B cell (primary cell): ENCODE data around the gene PDE6B. TPM values are rescaled to one million over a fixed set of nuclear protein-coding genes. Genes with fewer than 3 reads are reported as not detected.

Experiments used
- ATAC-seq: fragments of 200-7000 bp; cut with Tn5 transposase; one replicate; pipeline ENCODE4 v1.10.0; 2021; ENCODE audit warnings: low read depth, mild to moderate bottlenecking, moderate number of reproducible peaks, moderate library complexity
- CTCF ChIA-PET: fragments of 350-600 bp; sonication (Branson Sonifier 250); formaldehyde crosslinking; loops from one replicate; lab custom pipeline; 2021; ENCODE audit warnings: antibody characterized with exemption, inconsistent platforms; lab: Charles Lee
- POLR2A ChIA-PET: fragments of 350-600 bp; sonication (Branson Sonifier 250); formaldehyde crosslinking; loops from one replicate; lab custom pipeline; 2021; ENCODE audit warnings: antibody characterized with exemption; lab: Charles Lee
- DNase-seq: peaks from one replicate; pipeline ENCODE4 v3.0.0; 2013
- H2AFZ ChIP-seq: 2 replicates; pipeline ENCODE4 v1.6.1; 2012; ENCODE audit warnings: mild to moderate bottlenecking, low read depth, low read length; ENCODE audit not compliant: insufficient read depth, poor library complexity, severe bottlenecking
- H3K27ac ChIP-seq, 2 donors: 1 replicate in 1 of 2; 2 replicates in 1 of 2; pipeline ENCODE4 v1.5.1; 2012 to 2013; ENCODE audit warnings: low read length in 2 of 2, mild to moderate bottlenecking in 2 of 2, moderate library complexity in 1 of 2
- H3K27me3 ChIP-seq, 4 experiments: fragments of 200-600 bp in 1 of 4; sonication (generic) in 1 of 4; replicated peaks in 1 of 4; 1 replicate in 2 of 4; 2 replicates in 2 of 4; pipeline versions ENCODE4 v1.6.1 to v1.7.0; 2013 to 2016; ENCODE audit warnings: low read length in 3 of 4, mild to moderate bottlenecking in 2 of 4, mixed read lengths in 1 of 4, moderate library complexity in 1 of 4; ENCODE audit not compliant: insufficient read depth in 4 of 4, control insufficient read depth in 3 of 4; ENCODE audit errors: control extremely low read depth in 1 of 4
- H3K36me3 ChIP-seq, 2 experiments: replicated peaks in 1 of 2; 1 replicate in 1 of 2; 2 replicates in 1 of 2; pipeline versions ENCODE4 v1.6.1 to v1.7.1; 2013; ENCODE audit warnings: low read length in 1 of 2; ENCODE audit not compliant: insufficient read depth in 2 of 2, control insufficient read depth in 1 of 2; ENCODE audit errors: control extremely low read depth in 1 of 2, extremely low read depth in 1 of 2
- H3K4me1 ChIP-seq, 2 donors: fragments of 200-600 bp in 1 of 2; sonication (generic) in 1 of 2; 1 replicate in 1 of 2; 2 replicates in 1 of 2; pipeline versions ENCODE4 v1.5.1 to v1.6.1; 2013 to 2017; ENCODE audit warnings: low read length in 2 of 2; ENCODE audit not compliant: control insufficient read depth in 2 of 2, insufficient read depth in 2 of 2
- H3K4me2 ChIP-seq: replicated peaks from 2 replicates; pipeline ENCODE3; 2012; ENCODE audit warnings: mild to moderate bottlenecking, low read depth, low read length; ENCODE audit not compliant: poor library complexity, severe bottlenecking
- H3K4me3 ChIP-seq, 5 experiments: fragments of 200-600 bp in 1 of 5; sonication (generic) in 1 of 5; 1 replicate in 3 of 5; 2 replicates in 2 of 5; pipeline versions ENCODE4 v1.5.1 to v1.7.0; 2011 to 2016; ENCODE audit warnings: low read length in 4 of 5, mild to moderate bottlenecking in 4 of 5, low read depth in 2 of 5, control low read depth in 1 of 5, moderate library complexity in 1 of 5; ENCODE audit not compliant: insufficient read depth in 1 of 5; ENCODE audit errors: control extremely low read depth in 1 of 5, extremely low read depth in 1 of 5
- H3K79me2 ChIP-seq: fragments of 200-600 bp; sonication (generic); one replicate; pipeline ENCODE4 v1.6.0; 2016; ENCODE audit warnings: low read length; ENCODE audit not compliant: control insufficient read depth, insufficient read depth
- H3K9ac ChIP-seq: fragments of 200-600 bp; sonication (generic); 2 replicates; pipeline ENCODE4 v1.6.1; 2017; ENCODE audit warnings: mild to moderate bottlenecking, low read length, moderate library complexity
- H3K9me3 ChIP-seq, 3 donors: one replicate each; pipeline versions ENCODE4 v1.6.1 to v1.7.1; 2013; ENCODE audit warnings: low read length in 2 of 3; ENCODE audit not compliant: control insufficient read depth in 2 of 3, insufficient read depth in 1 of 3; ENCODE audit errors: control extremely low read depth in 1 of 3
- H4K20me1 ChIP-seq: 2 replicates; pipeline ENCODE4 v1.6.0; 2012; ENCODE audit warnings: mild to moderate bottlenecking, low read length; ENCODE audit not compliant: insufficient read depth, control insufficient read depth, poor library complexity, severe bottlenecking
- H3K27ac Mint-ChIP-seq: one replicate; pipeline ENCODE4 v1.8.0; 2021; ENCODE audit warnings: mixed read lengths
- H3K27me3 Mint-ChIP-seq: one replicate; pipeline ENCODE4 v1.8.0; 2021; ENCODE audit warnings: mixed read lengths
- H3K4me1 Mint-ChIP-seq: one replicate; pipeline ENCODE4 v1.8.0; 2021; ENCODE audit warnings: mixed read lengths
- H3K4me3 Mint-ChIP-seq: one replicate; pipeline ENCODE4 v1.8.0; 2021; ENCODE audit warnings: mixed read lengths
- H3K9me3 Mint-ChIP-seq: one replicate; pipeline ENCODE4 v1.8.0; 2022; ENCODE audit warnings: mixed read lengths; ENCODE audit not compliant: insufficient read depth
- CTCF ChIP-seq: fragments of 200-600 bp; IDR thresholded peaks from one replicate; pipeline ENCODE4 v1.8.0; 2022; ENCODE audit warnings: antibody characterized with exemption, mild to moderate bottlenecking
- EZH2 ChIP-seq: IDR thresholded peaks from 2 replicates; pipeline ENCODE4 v1.6.1; 2012; ENCODE audit warnings: borderline replicate concordance, low read depth, mild to moderate bottlenecking, moderate library complexity, low read length; ENCODE audit not compliant: insufficient read depth, poor library complexity, severe bottlenecking
- WGBS: methylation state at CpG from one replicate; pipeline ENCODE4 v1.1.5; 2013; ENCODE audit warnings: missing lambda C conversion rate; ENCODE audit not compliant: insufficient coverage; 5-methylcytosine and 5-hydroxymethylcytosine counted together
- intact Hi-C: fragments of 100-400 bp; cut with micrococcal nuclease; formaldehyde crosslinking; loops from one replicate; pipeline ENCODE4 v1.10.0; 2022
- polyA plus RNA-seq: library from polyadenylated mRNA; depleted of rRNA; stranded (reverse); fragments of >200 nt; gene quantifications from 2 replicates; pipeline ENCODE4 v1.2.3, GENCODE V29; 2012
- total RNA-seq, 2 donors: library from RNA; stranded (reverse); fragments of 120-200 nt in 1 of 2; gene quantifications; 1 replicate in 1 of 2; 2 replicates in 1 of 2; pipeline versions ENCODE4 v1.2.3 to v1.2.4, GENCODE V29; 2013 to 2022

The PDE6B gene
- total and polyA plus RNA-seq, 2 donors (not counting 1 experiment from before 2014, with no cell fraction given), result 20.0 to 25.2 TPM

GRCh38 chr4:676871-677235 lies 51.5 kb downstream of the PDE6B start:
- no peaks in the 10 kb centered on the region for H3K27me3 Mint-ChIP-seq
- H3K9me3 ChIP-seq, result peaks cover 0 to 3% (median 0%) of the 10 kb centered on the region in 3 donors
- peaks cover 35% of the 10 kb centered on the region for H3K4me1 Mint-ChIP-seq
- POLR2A ChIA-PET, result no interaction called here
- WGBS, result 51% methylated on average over 8 of the region's 8 CpGs
- H3K4me1 ChIP-seq, result peaks cover 38 to 50% of the 10 kb centered on the region in 2 donors
- H3K36me3 ChIP-seq, result peaks cover 0 to 7% of the 10 kb centered on the region in 2 experiments
- peak overlapping the region; percentile 20 for H3K27ac Mint-ChIP-seq
- CTCF ChIA-PET, result no interaction called here
- H4K20me1 ChIP-seq, result peaks cover 4% of the 10 kb centered on the region
- peaks cover 22% of the 10 kb centered on the region for H3K79me2 ChIP-seq
- DNase-seq (peak; percentile 23), ATAC-seq (no peak)
- peaks cover 0 to 2% (median 0%) of the 10 kb centered on the region in 4 experiments for H3K27me3 ChIP-seq
- no peak overlapping the region for H2AFZ ChIP-seq
- H3K4me3 Mint-ChIP-seq, result peak overlapping the region; percentile 10
- intact Hi-C loops, result loop anchor here (10.0 kb wide), 1 partner anchor 608 kb away; the partner anchor contains the start of gene MAEA
- no peak overlapping the region for H3K4me3 ChIP-seq
- H3K4me2 ChIP-seq, result peak overlapping the region; percentile 99
- H3K9ac ChIP-seq, result no peak overlapping the region
- no peak overlapping the region for H3K27ac ChIP-seq
- no peaks in the 10 kb centered on the region for H3K9me3 Mint-ChIP-seq
- no peak for TF ChIP-seq CTCF
- TF ChIP-seq EZH2, result no peak

- Histone ChIP-seq H3K9me3 (peaks cover 0 to 10% (median 0%) of the 10 kb centered on the region in 3 donors), H4K20me1 (peaks cover 4% of the 10 kb centered on the region), H3K9ac (no peak overlapping the region), H2AFZ (no peak overlapping the region), H3K4me3 (no peak overlapping the region), H3K4me2 (no peak overlapping the region), H3K79me2 (peaks cover 22% of the 10 kb centered on the region), H3K27me3 (peaks cover 0 to 2% (median 0%) of the 10 kb centered on the region in 4 experiments), H3K4me1 (peaks cover 38 to 50% of the 10 kb centered on the region in 2 donors), H3K36me3 (no peaks in the 10 kb centered on the region), H3K27ac (no peak overlapping the region)
- no peak for ATAC-seq
- Mint-ChIP-seq H3K4me1 (peaks cover 37% of the 10 kb centered on the region), H3K9me3 (no peaks in the 10 kb centered on the region), H3K27me3 (no peaks in the 10 kb centered on the region), H3K4me3 (peak overlapping the region; percentile 44), H3K27ac (peak overlapping the region; percentile 65)
- CTCF ChIA-PET, result interaction anchor here (1.1 kb wide), 1 partner anchor 22 kb away, joined by 5 read pairs; no protein-coding TSS in a partner anchor
- POLR2A ChIA-PET, result no interaction called here
- intact Hi-C loops, result loop anchor here (10.0 kb wide), 1 partner anchor 607 kb away; the partner anchor contains the start of gene MAEA
- WGBS, result 83% methylated on average over 25 of the region's 26 CpGs
- peak; percentile 28 for DNase-seq
- TF ChIP-seq EZH2 (no peak), CTCF (no peak)
Observed at GRCh38 chr4:677431-678293, 52.3 kb downstream of the PDE6B start.
